ENCODE measurements around the gene GUCY1A1.

The GUCY1A1 gene

DNA sequence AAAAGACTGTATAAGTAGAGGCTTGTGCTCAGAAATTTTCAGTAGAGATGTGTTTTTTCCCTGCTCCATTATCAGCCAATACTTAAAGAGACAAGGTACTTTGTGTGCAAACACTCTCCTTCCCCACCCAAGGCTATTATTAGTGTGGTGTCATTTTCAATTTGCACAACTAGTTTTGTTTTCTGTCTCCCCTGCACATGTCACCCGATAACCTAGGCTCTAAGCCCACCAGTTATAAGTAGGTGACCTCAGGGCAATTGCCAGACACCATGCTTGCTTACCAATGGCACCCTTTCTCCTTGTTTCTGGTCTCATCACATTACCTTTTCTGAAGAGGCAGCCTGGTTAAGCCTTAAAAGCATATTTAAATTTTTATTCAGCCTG lies 8.0 kb upstream of the GUCY1A1 start:
- DNase-seq (ENCODE audit: low read depth): no peak

GRCh38 chr4:155659176-155659575 lies 7.5 kb upstream of the GUCY1A1 start:
- DNase-seq (ENCODE audit: low read depth): no peak

DNA sequence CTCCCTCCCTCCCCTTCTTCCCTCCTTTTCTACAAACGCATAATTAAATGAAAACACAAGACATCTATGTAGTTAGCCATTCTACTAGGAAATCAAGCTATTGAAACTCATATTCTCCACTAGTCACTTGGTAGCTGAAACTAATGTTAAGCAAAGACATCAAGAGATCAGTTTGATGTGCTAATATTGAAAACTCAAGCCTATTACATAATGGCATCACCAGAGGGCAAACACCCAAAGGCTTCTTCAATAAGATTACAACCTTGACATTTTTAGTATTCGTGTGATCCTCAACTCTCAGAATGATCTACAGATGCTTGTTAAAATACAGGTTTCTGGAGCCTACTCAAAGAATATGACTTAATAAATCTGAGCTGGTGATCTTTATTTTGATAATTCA lies 6.2 kb upstream of the GUCY1A1 start:
- DNase-seq (ENCODE audit: low read depth): no peak

- DNase-seq (ENCODE audit: low read depth): no peak
Measured at GRCh38 chr4:155665054-155665453, 1.6 kb upstream of the GUCY1A1 start.

DNA sequence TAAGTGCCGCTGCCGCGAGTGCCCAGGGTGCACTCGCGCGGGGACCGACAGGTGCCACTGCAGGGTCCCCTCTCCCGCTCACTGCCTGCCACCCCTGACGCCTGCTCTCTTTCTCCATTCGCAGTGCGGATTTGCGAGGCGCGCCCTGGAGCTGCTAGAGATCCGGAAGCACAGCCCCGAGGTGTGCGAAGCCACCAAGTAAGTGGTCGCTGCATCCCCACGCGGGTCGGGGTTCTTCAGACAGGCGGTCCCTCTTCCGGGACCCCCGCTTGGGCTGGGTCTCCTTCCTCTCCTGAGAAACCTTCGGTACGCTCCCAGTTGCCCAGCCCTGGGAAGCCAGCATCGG lies 547 bp downstream of the GUCY1A1 start:
- no peak for DNase-seq (ENCODE audit: low read depth)

GRCh38 chr4:155667568-155668511 lies 1.2 kb downstream of the GUCY1A1 start:
- DNase-seq (ENCODE audit: low read depth): no peak

GRCh38 chr4:155668707-155669220 lies 2.1 kb downstream of the GUCY1A1 start:
- DNase-seq (ENCODE audit: low read depth): no peak

DNA sequence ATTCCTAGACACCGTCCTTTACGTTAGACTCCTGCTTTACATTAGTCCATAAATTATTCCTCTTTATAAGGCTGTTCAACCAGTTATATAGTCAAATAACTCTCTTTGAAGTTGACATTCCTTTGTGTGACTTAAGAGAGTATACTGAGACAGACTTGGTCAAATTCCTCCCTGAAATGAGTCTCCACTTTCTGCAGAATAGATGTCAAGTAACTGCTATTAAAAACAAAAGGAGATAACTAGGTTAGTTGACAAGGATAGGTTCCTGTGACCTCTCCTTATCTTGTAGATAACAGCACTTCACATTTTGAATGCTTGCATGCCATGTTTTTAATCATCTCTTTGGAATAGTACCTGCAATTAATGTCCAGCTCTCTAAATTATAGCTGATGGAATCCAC lies 5.7 kb downstream of the GUCY1A1 start:
- no peak for DNase-seq (ENCODE audit: low read depth)

DNA sequence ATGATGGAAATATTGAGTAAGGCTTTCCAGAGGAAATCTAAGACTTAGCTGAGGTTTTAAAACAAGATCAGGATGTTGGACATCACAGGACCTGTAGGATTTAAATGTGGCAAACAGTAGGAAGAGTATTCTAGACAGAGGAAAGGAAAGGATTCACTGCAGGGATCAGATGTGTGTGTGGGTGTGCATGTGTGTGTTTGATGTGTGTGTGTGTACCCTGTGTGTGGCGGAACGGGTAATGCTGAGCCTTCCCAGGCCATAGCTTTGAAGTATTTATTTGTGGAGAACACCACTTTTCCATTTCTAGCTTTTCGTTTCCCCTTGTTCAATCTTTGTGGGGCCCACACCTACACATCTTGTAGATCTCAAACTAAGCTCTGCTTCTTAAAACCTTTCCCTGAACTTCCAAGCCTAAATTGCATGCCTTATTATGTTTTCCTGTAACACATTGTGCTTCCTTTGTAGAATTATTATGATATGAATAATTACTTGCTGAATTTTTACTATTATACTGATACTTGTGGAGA lies 6.9 kb downstream of the GUCY1A1 start:
- DNase-seq (ENCODE audit: low read depth): no peak

- no peak for DNase-seq (ENCODE audit: low read depth)
Measured at GRCh38 chr4:155674669-155675071, 8.0 kb downstream of the GUCY1A1 start.

DNA sequence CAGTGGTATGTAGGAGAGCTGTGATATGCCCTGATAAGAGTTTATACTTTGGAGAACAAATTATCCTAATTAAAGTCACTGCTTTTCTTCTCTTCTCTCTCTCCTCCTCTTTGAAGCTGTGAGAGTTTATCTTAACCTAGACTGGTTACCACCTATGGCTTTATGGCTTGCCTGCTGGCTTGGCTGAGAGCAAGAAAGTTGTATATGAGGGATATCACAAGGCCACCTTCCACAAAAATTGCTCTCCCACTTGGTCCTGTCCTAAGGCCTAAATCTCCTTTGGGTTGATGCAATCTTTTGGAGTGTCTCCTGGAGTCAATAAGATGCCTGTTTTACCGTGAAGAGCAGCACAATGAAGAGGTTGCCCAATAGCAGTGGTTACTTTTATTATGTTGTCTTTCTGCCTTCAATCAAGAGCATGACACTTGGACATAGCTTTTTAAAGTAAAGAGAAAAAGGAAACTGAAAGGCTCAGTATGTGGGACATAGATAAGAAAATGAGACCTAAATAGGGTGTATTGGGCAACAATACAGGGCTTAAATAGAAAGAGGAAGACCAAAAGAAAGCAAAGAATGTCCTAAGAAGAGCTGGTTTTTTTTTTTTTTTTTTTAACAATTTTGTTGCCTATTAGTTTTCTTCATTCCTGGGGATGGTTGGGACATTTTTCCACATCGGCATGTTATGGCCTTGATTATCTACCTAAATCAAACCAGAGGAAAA lies 9.2 kb downstream of the GUCY1A1 start:
- DNase-seq (ENCODE audit: low read depth): no peak

- DNase-seq (ENCODE audit: low read depth): no peak
Measured at GRCh38 chr4:155676430-155676825, 9.8 kb downstream of the GUCY1A1 start.

DNA sequence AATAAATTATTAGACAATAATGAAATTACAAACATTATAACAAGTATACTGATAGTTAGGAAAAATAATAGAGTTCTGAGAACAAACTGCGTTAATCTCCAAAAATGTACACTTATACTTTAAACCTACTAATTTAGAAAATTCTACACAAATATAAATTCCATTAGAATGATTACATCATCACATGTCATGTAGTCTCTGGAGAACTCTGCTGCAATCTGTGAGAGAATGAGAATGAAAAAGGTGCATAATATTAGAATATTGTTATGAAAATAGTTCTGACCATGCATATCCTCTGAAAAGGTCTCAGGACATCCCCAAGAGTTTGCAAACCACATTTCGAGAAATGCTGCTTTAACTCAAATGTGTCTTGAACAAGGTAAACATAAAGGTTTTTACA lies 11.4 kb downstream of the GUCY1A1 start:
- DNase-seq (ENCODE audit: low read depth): no peak

DNA sequence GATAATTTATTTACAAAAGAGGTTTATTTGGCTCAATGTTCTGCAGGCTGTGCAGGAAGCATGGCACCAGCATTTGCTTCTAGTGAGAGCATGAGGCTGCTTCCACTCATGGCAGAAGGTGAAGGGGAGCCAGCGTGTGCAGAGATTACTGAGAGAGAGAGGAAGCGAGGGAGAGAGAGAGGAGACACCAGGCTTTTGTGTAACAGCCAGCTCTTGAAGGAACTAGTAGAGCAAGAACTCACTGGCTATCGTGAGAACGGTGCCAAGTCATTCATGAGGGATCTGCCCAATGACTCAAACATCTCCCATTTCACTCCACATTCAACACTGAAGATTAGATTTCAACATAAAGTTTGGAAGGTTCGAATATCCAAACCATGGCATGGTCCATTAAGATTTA lies 12.7 kb downstream of the GUCY1A1 start:
- no peak for DNase-seq (ENCODE audit: low read depth)

DNA sequence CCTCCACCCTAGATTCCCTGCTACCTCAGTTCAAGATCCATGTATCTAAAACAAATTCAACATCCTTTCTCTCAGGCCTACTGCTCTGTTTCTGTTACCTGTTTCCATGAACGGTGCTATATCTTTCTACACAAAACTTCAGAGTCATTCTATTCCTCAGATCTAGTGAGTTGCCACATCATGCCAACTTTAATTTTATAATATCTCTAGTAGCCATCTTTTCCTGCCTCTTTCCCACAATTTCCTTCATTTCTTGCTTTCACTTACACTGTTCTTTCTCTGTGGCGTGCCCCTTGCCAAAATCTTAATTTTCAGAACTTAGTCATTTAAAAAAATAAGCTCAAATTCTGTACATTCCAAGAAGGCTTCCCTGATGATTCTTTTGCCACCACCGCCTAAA lies 15.2 kb downstream of the GUCY1A1 start:
- DNase-seq (ENCODE audit: low read depth): no peak

DNA sequence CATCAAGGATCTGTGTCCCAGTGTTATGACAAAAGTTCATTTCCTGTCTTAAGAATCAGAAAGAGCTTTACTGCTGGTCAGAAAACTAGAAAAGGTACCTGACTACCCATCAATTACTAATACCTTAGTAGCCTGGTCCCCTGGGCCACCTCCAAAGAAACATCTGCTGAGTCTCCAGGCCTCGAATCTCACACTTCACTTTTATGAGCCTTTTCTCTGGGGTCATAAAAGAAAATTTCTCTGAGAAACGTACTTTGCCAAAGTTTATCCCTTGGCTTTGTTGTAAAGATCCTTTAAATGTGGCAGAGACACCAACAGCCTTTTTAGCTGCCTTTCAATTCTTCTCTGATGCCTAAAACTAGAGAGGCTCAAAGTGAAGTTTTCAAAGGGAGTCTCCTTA lies 17.8 kb downstream of the GUCY1A1 start:
- DNase-seq (ENCODE audit: low read depth): no peak

GRCh38 chr4:155684892-155685541 lies 18.4 kb downstream of the GUCY1A1 start:
- DNase-seq (ENCODE audit: low read depth): no peak

- DNase-seq (ENCODE audit: low read depth): no peak
Measured at GRCh38 chr4:155687380-155687982, 20.8 kb downstream of the GUCY1A1 start.

- no peak for DNase-seq (ENCODE audit: low read depth)
Measured at GRCh38 chr4:155688211-155688610, 21.6 kb downstream of the GUCY1A1 start.

DNA sequence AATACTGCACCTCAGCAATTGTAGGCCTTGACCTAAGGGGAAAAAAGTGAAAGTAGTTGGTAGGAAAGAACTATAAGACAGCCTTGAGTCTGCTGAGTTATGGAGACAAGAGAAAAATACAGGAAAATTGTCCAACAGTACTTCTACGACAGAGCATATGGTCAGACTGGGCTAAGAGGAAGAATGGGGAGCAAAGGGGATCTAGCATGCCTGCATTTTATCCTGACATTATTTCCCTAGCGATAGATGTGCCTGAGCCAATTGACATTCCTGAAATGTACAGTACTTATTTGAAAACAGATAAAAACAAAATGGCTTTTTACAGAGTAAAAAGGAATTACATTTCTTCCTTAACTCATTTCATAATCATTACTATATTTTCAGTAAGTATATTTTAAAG lies 22.2 kb downstream of the GUCY1A1 start:
- DNase-seq (ENCODE audit: low read depth): no peak

- DNase-seq (ENCODE audit: low read depth): no peak
Measured at GRCh38 chr4:155690044-155690837, 23.6 kb downstream of the GUCY1A1 start.
